Right lobe of liver (tissue), 6 donors: ENCODE results near the gene CD7. TPM values are rescaled to one million over a fixed set of nuclear protein-coding genes. Genes with fewer than 3 reads are reported as not detected.
A peak's percentile ranks its signal among the peaks of the same experiment; 100 is the strongest.

Experiments
- ATAC-seq, 4 donors: fragments of 200-7000 bp; cut with Tn5 transposase; one replicate each; pipeline ENCODE4 v1.9.1; 2020; ENCODE audit warnings: mild to moderate bottlenecking in 4 of 4, moderate library complexity in 4 of 4
- DNase-seq, 3 donors: peaks; one replicate each; pipeline ENCODE4 v3.0.0-alpha.2; 2020
- H3K27ac ChIP-seq, 3 donors: fragments of 200-600 bp; one replicate each; pipeline ENCODE4 v1.8.0; 2022
- H3K27me3 ChIP-seq, 2 donors: fragments of 200-600 bp; one replicate each; pipeline ENCODE4 v1.8.0; 2022
- H3K36me3 ChIP-seq, 4 donors: fragments of 200-600 bp; sonication (generic) in 1 of 4; one replicate each; pipeline versions ENCODE4 v1.5.1 to v1.8.0; 2017 to 2022; ENCODE audit warnings: control low read depth in 1 of 4
- H3K4me1 ChIP-seq, 4 donors: fragments of 200-600 bp; sonication (generic) in 1 of 4; one replicate each; pipeline versions ENCODE4 v1.5.1 to v1.8.0; 2017 to 2022; ENCODE audit warnings: control low read depth in 1 of 4
- H3K4me3 ChIP-seq, 3 donors: fragments of 200-600 bp; one replicate each; pipeline ENCODE4 v1.8.0; 2022
- H3K9me3 ChIP-seq, 4 donors: fragments of 200-600 bp; sonication (generic) in 1 of 4; one replicate each; pipeline versions ENCODE4 v1.5.1 to v1.8.0; 2017 to 2022; ENCODE audit warnings: control low read depth in 1 of 4
- CTCF ChIP-seq, 4 donors: fragments of 200-600 bp in 3 of 4; fragments of 450-650 bp in 1 of 4; IDR thresholded peaks; one replicate each; pipeline versions ENCODE4 v1.5.1 to v1.8.0; 2016 to 2022; ENCODE audit warnings: antibody characterized with exemption in 4 of 4, mild to moderate bottlenecking in 2 of 4
- POLR2A ChIP-seq: fragments of 450-650 bp; IDR thresholded peaks from one replicate; pipeline ENCODE4 v1.6.1; 2017; ENCODE audit warnings: antibody characterized with exemption, mild to moderate bottlenecking
- WGBS: methylation state at CpG from one replicate; pipeline ENCODE4 v1.1.6; 2018; ENCODE audit warnings: low coverage, low lambda C conversion rate; ENCODE audit not compliant: insufficient coverage; ENCODE audit errors: missing lambda C conversion rate; 5-methylcytosine and 5-hydroxymethylcytosine counted together
- intact Hi-C, 2 donors: fragments of 100-400 bp; cut with DNase I; formaldehyde crosslinking; loops; one replicate each; pipeline versions ENCODE4 v1.11.2 to v1.14.1; 2022
- total RNA-seq, 6 experiments: library from RNA; depleted of rRNA in 2 of 6; stranded (reverse); fragments of >200 nt in 2 of 6; fragmentation: NEBNext Ultra II Directional in 3 of 6; extraction: Animal tissue kit (Norgen Biotek cat#: 25700) in 3 of 6; gene quantifications; one replicate each; pipeline versions ENCODE4 v1.1.0 to v1.2.4, GENCODE V29; 2016 to 2023
- donor health status: DM: no; HTN: yes; CAD: no.
- donor health status: DM: no; HTN: no; CAD: no.
- donor health status: DM: no; HTN: no; CAD: no.
- donor health status: DM: no; HTN: yes; CAD: no.
- donor health status: DM: no; HTN: yes; CAD: no.

The CD7 gene
- total RNA-seq, 6 experiments from 2014 or later: 0.31 to 3.2 (median 1.3) TPM

GRCh38 chr17:82271401-82271800, 46.0 kb downstream of the CD7 start:
- H3K27me3 ChIP-seq: no peaks in the 10 kb centered on the region
- ATAC-seq (no peak), DNase-seq (no peak)
- H3K36me3 ChIP-seq: peaks cover 0 to 3% (median 0%) of the 10 kb centered on the region in 4 donors
- no peaks in the 10 kb centered on the region for H3K9me3 ChIP-seq
- 44% methylated on average over 3 of the region's 6 CpGs for WGBS
- peaks cover 0 to 53% (median 29%) of the 10 kb centered on the region in 4 donors for H3K4me1 ChIP-seq
- intact Hi-C loops: no loop called here
- TF ChIP-seq POLR2A: no peak
- TF ChIP-seq CTCF (IDR thresholded peaks at IDR 0.05): no peak
- no peak overlapping the region for H3K27ac ChIP-seq
- no peak overlapping the region for H3K4me3 ChIP-seq

GRCh38 chr17:82270651-82271050, 46.8 kb downstream of the CD7 start:
- TF ChIP-seq CTCF (IDR thresholded peaks at IDR 0.05): no peak
- TF ChIP-seq POLR2A: no peak
- DNase-seq (no peak), ATAC-seq (no peak)
- Histone ChIP-seq H3K27ac (no peak overlapping the region), H3K4me3 (no peak overlapping the region), H3K36me3 (peaks cover 0 to 5% (median 3%) of the 10 kb centered on the region in 4 donors), H3K9me3 (no peaks in the 10 kb centered on the region), H3K27me3 (no peaks in the 10 kb centered on the region), H3K4me1 (peaks cover 0 to 55% (median 31%) of the 10 kb centered on the region in 4 donors)
- 100% methylated on average over 3 of the region's 12 CpGs for WGBS
- intact Hi-C loops: no loop called here

- ATAC-seq (no peak), DNase-seq (peak in 1 of 3 donors; percentile 37)
- Histone ChIP-seq H3K4me1 (peaks cover 0 to 55% (median 31%) of the 10 kb centered on the region in 4 donors), H3K9me3 (no peaks in the 10 kb centered on the region), H3K27me3 (no peaks in the 10 kb centered on the region), H3K27ac (no peak overlapping the region), H3K36me3 (peaks cover 2 to 12% (median 8%) of the 10 kb centered on the region in 4 donors), H3K4me3 (no peak overlapping the region)
- TF ChIP-seq CTCF (IDR thresholded peaks at IDR 0.05) (no peak), POLR2A (no peak)
- intact Hi-C loops: no loop called here
- 74% methylated on average over 9 of the region's 13 CpGs for WGBS
Observed at GRCh38 chr17:82269882-82270500, 47.4 kb downstream of the CD7 start.

- intact Hi-C loops: no loop called here
- WGBS: 52% methylated on average over 6 of the region's 10 CpGs
- DNase-seq (no peak), ATAC-seq (no peak)
- no peak overlapping the region for H3K4me3 ChIP-seq
- no peaks in the 10 kb centered on the region for H3K27me3 ChIP-seq
- TF ChIP-seq POLR2A (no peak), CTCF (IDR thresholded peaks at IDR 0.05) (no peak)
- H3K9me3 ChIP-seq: no peaks in the 10 kb centered on the region
- peak overlapping the region in 1 of 3 donors; percentile 24 for H3K27ac ChIP-seq
- peaks cover 2 to 19% (median 12%) of the 10 kb centered on the region in 4 donors for H3K36me3 ChIP-seq
- peaks cover 0 to 55% (median 31%) of the 10 kb centered on the region in 4 donors for H3K4me1 ChIP-seq
Observed at GRCh38 chr17:82269138-82269881, 48.1 kb downstream of the CD7 start.
